HL-60 (cell line): ENCODE measurements around the gene RRP15.

ENCODE experiments used
- POLR2AphosphoS5 ChIP-seq: IDR thresholded peaks from 2 replicates; pipeline ENCODE4 v1.6.1; 2012; ENCODE audit warnings: low read depth
- SPI1 ChIP-seq: IDR thresholded peaks from 2 replicates; pipeline ENCODE4 v1.6.1; 2012; ENCODE audit warnings: low read depth, mild to moderate bottlenecking, borderline replicate concordance
- TF ChIP-seq, protein P1 (sequence below): IDR thresholded peaks from one replicate; pipeline ENCODE4 v1.5.1; 2011; ENCODE audit warnings: low read length, control low read depth, inconsistent platforms; ENCODE audit not compliant: insufficient read depth

DNA sequence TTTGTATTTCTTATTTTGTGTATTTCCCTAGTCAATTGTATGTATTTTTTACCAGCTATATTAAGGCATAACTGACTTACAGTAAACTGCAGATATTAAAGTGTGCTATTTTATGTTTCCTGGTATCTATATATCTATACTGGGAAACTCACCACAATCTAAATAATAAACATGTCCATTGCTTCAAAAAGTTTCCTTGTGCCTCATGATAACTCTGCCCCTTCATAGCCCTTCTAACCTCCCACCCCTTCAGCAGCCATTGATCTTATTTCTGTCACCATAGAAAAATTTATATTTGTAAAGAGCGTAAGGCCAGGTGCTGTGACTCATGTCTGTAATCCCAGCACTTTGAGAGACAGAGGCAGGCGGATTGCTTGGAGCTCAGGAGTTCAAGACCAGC lies 9.3 kb upstream of the RRP15 start:
- TF ChIP-seq, protein P1, sequence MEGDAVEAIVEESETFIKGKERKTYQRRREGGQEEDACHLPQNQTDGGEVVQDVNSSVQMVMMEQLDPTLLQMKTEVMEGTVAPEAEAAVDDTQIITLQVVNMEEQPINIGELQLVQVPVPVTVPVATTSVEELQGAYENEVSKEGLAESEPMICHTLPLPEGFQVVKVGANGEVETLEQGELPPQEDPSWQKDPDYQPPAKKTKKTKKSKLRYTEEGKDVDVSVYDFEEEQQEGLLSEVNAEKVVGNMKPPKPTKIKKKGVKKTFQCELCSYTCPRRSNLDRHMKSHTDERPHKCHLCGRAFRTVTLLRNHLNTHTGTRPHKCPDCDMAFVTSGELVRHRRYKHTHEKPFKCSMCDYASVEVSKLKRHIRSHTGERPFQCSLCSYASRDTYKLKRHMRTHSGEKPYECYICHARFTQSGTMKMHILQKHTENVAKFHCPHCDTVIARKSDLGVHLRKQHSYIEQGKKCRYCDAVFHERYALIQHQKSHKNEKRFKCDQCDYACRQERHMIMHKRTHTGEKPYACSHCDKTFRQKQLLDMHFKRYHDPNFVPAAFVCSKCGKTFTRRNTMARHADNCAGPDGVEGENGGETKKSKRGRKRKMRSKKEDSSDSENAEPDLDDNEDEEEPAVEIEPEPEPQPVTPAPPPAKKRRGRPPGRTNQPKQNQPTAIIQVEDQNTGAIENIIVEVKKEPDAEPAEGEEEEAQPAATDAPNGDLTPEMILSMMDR = no peak
- TF ChIP-seq POLR2AphosphoS5 (no peak), SPI1 (no peak)
